Inflammatory macrophage treated with lipopolysaccharide for 4 hours (primary cell): ENCODE results near the gene NCCRP1.

Source experiments
- DNase-seq: peaks from one replicate; pipeline ENCODE4 v3.0.0-alpha.2; 2020

The NCCRP1 gene

DNA sequence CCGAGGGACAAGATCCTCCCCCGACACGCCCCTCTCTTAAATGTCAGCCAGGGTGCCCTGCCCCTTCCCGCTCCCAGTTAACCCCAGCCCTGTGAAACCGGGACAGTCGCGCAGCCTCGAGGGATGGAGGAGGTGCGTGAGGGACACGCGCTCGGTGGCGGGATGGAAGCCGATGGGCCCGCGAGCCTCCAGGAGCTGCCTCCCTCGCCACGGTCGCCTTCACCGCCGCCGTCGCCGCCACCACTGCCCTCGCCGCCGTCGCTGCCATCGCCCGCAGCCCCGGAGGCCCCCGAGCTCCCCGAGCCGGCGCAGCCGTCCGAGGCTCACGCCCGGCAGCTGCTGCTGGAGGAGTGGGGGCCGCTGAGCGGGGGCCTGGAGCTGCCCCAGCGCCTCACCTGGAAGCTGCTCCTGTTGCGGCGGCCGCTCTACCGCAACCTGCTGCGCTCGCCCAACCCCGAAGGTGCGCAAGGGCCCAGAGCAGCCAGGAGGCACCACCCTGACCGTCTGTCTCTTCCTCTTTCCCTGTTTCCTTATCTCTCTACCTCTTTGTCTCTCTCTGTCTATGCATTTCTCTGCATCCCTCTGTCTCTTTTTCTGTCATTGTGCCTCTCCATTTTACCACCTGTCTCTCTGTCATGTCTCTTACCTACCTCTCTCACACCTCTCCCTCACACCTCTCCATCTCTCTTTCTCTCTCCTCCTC lies at the start of gene NCCRP1:
NCCRP1 (plus strand) TSS at position 105 of the 703 bp plus-strand sequence; CDS start at position 124, 19 bp downstream.
- no peak for DNase-seq

- DNase-seq: no peak
These were observed 49.3 kb upstream of the NCCRP1 start for GRCh38 chr19:39147480-39147879.

GRCh38 chr19:39148939-39149529 lies 47.7 kb upstream of the NCCRP1 start:
- DNase-seq: no peak

- no peak for DNase-seq
These were observed 46.5 kb upstream of the NCCRP1 start for GRCh38 chr19:39150235-39150634.

- no peak for DNase-seq
These were observed 45.8 kb upstream of the NCCRP1 start for GRCh38 chr19:39150807-39151600.

GRCh38 chr19:39152066-39152465 lies 44.7 kb upstream of the NCCRP1 start:
- DNase-seq: no peak

DNA sequence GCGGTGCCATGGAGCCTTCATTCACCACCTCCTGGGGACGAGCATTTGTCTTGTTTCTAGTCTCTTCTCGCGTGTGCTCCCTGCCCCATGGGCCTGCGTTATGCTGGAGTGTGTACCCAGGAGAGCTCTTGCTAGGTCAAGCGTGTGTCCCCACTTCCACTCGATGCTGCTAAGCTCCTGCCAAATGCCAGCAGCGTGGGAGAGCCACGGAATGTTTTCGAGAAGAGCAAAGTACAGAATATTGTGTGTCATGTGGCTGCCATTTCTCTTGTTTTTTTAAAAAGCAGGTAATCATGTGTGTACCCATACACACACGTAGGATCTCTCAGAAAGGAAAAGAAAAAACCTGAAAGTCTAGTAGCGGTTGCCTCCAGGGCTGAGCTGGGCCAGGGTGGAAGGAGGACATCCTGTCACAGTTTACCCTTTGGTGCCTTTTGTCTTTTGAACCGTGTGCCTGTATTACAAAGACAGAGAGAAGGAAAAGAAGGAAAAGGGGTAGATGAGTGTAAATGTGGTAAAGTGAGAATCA lies 42.6 kb upstream of the NCCRP1 start:
- DNase-seq: no peak

DNA sequence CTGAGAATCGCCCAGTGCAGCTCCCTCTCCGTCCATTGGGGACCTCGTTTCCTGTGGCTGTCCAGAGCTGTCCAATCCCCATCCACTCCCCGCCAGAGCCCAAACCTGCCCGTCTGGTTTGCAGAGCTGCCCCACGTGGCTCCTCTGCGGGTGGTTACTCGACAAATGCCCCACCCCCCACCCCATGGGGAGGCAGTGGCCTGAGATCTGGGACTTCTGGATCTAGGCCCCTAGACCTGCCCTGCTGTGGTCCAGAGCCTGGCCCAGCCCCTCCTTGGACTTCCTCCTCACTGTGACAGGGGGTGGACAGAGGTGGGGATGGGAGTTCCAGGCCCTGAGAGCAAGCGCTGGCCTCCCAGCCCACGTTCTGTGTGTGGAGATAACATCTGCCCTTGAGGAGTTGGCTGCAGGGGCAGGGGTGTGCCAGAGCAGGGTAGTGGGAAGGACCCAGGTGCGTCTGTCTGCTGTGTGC lies 42.1 kb upstream of the NCCRP1 start:
- DNase-seq: no peak

DNA sequence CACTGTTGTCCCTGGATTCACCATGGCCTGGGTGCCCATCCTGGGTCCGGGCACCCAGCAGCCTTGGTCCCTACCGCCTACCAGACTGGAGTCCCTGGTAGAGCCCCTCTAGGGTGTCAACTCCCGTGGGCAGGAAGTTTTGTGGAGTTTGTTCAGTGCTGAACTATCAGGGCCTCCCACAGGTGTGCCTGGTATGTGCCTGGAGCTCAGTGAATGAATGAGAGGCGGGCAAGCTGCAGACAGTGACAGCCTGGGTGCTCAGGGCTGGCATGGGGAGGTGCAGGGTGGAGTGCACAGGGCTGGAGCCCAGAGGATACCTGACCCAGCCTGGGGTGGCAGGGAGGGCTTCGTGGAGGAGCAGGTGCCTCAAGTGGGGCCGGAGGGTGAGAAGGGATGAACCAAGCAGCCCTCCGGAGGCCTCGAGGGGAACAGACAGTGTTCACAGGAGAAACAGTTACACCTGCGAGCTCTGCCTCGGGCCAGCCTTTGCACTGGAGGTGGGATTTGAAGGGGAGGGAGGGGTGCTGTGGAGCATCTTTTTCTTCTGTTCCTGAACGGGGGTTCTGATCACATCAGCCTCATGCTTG lies 41.6 kb upstream of the NCCRP1 start:
- no peak for DNase-seq

DNA sequence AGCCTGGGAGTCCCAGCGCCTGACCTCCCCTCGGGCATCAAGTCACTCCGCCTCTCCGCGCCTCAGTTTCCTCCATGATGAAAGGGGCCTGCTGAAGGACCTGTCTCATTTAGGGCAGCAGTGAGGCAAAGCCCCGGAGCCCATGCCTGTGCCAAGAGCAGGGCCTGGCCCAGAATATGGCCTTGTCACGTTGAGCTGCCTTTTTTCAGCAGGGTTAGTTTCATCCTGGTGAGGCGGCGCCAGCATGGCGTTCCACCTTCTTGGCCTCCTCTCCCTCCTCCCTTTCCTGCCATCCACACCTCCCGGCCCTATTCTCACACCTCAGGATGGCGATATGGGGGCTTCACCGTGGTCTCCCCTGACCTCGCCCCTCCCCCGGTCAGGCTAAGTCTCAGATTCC lies 41.0 kb upstream of the NCCRP1 start:
- no peak for DNase-seq

DNA sequence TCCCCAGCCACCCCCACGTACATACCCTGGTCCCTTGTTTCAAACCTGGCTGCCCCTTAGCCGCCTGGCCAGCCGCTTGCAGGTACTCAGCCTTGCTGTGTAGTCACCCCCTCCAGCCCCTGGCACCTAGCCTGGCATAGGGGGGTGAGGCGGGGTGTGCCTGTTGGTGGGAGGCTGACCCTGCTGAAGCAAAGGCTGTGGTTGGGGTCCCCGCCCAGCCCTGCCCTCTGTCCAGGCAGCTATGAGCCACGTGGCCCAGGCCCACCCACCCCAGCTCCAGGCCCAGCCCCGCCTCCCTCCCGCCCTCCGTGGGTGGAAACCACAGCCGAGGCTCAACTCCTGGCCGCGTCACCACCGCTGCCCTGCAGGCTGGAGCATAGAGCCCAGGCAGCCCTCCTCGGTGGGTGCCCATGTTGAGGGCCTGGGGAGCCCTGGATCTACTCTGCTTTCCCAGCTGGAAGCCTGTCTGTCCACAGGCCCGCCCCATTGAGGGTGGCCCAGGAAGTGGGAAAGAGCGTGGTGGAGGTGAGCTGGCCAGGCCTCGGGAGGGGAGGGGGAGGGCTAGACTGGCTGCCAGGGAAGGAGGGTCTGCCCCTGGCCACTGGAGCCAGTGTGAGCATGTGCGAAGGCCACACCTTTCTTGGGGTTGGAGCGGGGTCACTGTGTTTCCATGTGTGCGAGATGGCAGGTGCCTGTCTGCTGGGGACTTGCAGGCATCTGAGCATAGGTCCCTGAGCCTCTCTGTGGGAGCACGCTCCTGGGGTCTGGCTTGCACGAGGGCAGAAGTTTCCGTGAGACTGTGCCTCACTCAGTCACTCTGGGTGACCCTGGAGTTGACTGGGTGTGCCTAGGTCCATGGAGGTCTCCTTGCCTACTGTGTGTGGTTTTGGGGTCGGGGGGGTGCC lies 40.2 kb upstream of the NCCRP1 start:
- DNase-seq: no peak

- DNase-seq: no peak
These were observed 39.3 kb upstream of the NCCRP1 start for GRCh38 chr19:39157275-39157996.

- no peak for DNase-seq
These were observed 38.8 kb upstream of the NCCRP1 start for GRCh38 chr19:39157997-39158389.

- no peak for DNase-seq
These were observed 38.0 kb upstream of the NCCRP1 start for GRCh38 chr19:39158646-39159260.

GRCh38 chr19:39160523-39160861 lies 36.3 kb upstream of the NCCRP1 start:
- no peak for DNase-seq

DNA sequence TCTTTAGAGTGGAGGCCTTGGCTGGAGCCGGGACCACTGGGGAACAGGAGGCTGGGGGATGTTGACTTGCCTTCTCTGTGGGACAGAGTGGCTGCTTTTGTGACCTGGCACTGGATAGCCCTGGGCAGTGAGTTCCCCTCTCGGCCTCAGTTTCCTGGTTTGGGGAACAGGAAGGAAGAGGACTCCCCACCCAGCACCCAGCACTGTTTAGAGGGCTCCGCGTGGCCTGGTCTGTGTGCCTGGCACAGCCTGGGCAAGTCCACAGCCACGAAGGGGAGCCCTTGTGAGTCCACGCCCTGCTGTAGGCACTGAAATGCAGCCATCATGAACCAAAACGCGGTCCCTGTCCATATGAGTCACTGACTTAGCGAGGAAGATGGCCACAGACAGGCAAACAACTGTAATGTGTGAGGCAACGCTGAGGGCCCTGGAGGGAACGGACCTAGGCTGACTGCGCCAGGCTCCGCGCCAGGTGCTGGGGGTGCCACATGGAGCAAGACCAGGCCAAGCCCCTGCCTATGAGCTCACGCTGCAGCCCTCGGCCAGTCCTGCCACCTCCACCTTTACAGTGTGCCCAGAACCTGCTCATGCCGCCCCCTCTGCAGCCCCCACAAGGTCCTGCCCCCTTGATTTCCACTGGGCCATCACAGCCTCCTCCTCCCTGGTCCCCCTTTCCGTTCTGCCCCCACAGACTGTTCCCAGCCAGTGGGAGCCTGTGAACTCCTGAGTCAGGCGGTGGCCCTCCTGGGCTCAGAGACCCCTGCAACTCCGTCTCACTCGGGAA lies 35.7 kb upstream of the NCCRP1 start:
- no peak for DNase-seq

GRCh38 chr19:39162441-39163043 lies 34.2 kb upstream of the NCCRP1 start:
- no peak for DNase-seq

DNA sequence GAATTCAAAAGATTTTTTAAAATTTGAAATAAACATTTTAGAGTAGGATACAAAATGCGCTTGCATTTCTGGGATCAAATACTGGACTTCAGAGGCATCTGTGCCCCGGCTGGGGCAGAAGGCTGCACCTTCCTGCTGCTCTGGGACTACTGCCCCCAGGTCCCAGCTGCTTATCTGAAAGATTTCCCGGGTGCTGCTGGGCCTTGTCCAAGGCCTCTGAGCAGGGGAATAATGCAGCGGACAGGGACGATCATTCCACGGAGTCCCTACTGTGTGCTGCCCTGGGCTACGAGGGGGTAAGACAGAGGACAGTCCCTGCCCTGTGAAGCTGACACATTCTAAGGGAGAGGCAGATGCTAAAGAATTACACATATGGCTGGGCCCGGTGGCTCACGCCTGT lies 33.1 kb upstream of the NCCRP1 start:
- no peak for DNase-seq

DNA sequence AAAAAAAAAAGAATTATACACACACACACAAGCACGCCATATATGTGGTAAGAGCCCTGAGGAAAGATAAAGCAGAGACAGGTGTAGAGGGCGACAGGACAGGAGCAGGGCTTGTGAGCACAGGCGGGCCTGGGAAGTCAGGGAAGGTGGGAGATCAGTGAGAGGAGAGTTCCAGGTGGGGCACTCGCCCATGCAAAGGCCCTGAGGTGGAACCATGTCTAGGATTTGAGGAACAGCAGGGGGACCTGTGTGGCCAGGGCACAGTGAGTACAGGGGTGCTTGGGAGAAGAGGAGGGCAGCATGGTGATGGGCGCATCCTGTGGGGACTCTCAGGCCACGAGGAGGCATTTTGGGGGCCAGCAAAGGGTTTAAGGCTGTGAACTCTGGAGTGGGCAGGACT lies 32.5 kb upstream of the NCCRP1 start:
- DNase-seq: no peak

GRCh38 chr19:39165857-39166256 lies 30.9 kb upstream of the NCCRP1 start:
- DNase-seq: no peak
